HepG2 (cell line): ENCODE measurements around the gene NOB1. TPM values are rescaled to one million over a fixed set of nuclear protein-coding genes. Genes with fewer than 3 reads are reported as not detected.

Experiments used
- ATAC-seq: fragments of 200-7000 bp; cut with Tn5 transposase; 3 replicates; pipeline ENCODE4 v1.9.1; 2020; ENCODE audit warnings: mild to moderate bottlenecking, moderate library complexity
- BruUV-seq: library from RNA; stranded (reverse); fragments of 400-500 nt; replicated peaks from 2 replicates; lab custom pipeline; 2021; lab: Mats Ljungman, UMichigan
- CTCF ChIA-PET: fragments of 300-600 bp; formaldehyde crosslinking; extraction: SDS; loops from one replicate; lab custom pipeline; 2021; ENCODE audit warnings: low total read pairs, inconsistent platforms, low intra/inter-chr PET ratio; lab: Yijun Ruan, JAX
- POLR2A ChIA-PET: fragments of 350-600 bp; sonication (Branson Sonifier 250); formaldehyde crosslinking; loops from one replicate; lab custom pipeline; 2020; ENCODE audit warnings: antibody characterized with exemption, inconsistent platforms; lab: Yijun Ruan, JAX
- DNase-seq: peaks from one replicate; pipeline ENCODE4 v3.0.0-alpha.2; 2015; ENCODE audit warnings: low spot score
- FAIRE-seq: peaks from 3 replicates; lab custom pipeline; 2011; peaks lifted over from hg19 to GRCh38; lab: Jason Lieb, UNC
- H2AFZ ChIP-seq: one replicate; pipeline ENCODE4 v1.6.1; 2011; ENCODE audit warnings: low read length, inconsistent platforms
- H3K27ac ChIP-seq: fragments of 300-600 bp; 3 replicates; pipeline ENCODE4 v1.8.0; 2011; ENCODE audit warnings: mixed run types, mild to moderate bottlenecking, mixed read lengths, low read length, inconsistent platforms; ENCODE audit not compliant: insufficient read depth; ENCODE audit errors: extremely low read length
- H3K27me3 ChIP-seq, 2 experiments: fragments of 200-600 bp in 1 of 2; 2 replicates in 1 of 2; 3 replicates in 1 of 2; pipeline versions ENCODE4 v1.6.0 to v1.8.0; 2011; ENCODE audit warnings: low read length in 2 of 2, mild to moderate bottlenecking in 2 of 2, moderate library complexity in 2 of 2, inconsistent platforms in 1 of 2; ENCODE audit not compliant: insufficient read depth in 2 of 2, control insufficient read depth in 1 of 2
- H3K36me3 ChIP-seq, 2 experiments: fragments of 200-600 bp in 1 of 2; replicated peaks in 1 of 2; 2 replicates in 1 of 2; 3 replicates in 1 of 2; pipeline versions ENCODE4 v1.5.1 to v1.8.0; 2011; ENCODE audit warnings: low read length in 2 of 2, inconsistent platforms in 1 of 2; ENCODE audit not compliant: insufficient read depth in 2 of 2, control insufficient read depth in 1 of 2
- H3K4me1 ChIP-seq: 2 replicates; pipeline ENCODE4 v1.5.1; 2012; ENCODE audit warnings: low read length, inconsistent platforms; ENCODE audit not compliant: insufficient read depth
- H3K4me2 ChIP-seq: 2 replicates; pipeline ENCODE4 v1.6.0; 2011; ENCODE audit warnings: low read depth, low read length, inconsistent platforms
- H3K4me3 ChIP-seq, 3 experiments: fragments of 200-600 bp in 1 of 3; sonication (generic), shearing (Covaris generic) in 1 of 3; replicated peaks in 1 of 3; 2 replicates each; pipeline ENCODE4 v1.5.1; 2011 to 2016; ENCODE audit warnings: low read length in 3 of 3, inconsistent platforms in 2 of 3, low read depth in 2 of 3, mild to moderate bottlenecking in 2 of 3, control low read depth in 1 of 3, mixed read lengths in 1 of 3; ENCODE audit not compliant: insufficient read depth in 1 of 3
- H3K79me2 ChIP-seq: one replicate; pipeline ENCODE4 v1.6.1; 2011; ENCODE audit warnings: low read length, inconsistent platforms; ENCODE audit not compliant: insufficient read depth
- H3K9ac ChIP-seq: 2 replicates; pipeline ENCODE4 v1.6.0; 2011; ENCODE audit warnings: mild to moderate bottlenecking, low read depth, low read length, inconsistent platforms; ENCODE audit not compliant: insufficient read depth
- H3K9me3 ChIP-seq: 2 replicates; pipeline ENCODE4 v1.5.1; 2012; ENCODE audit warnings: mild to moderate bottlenecking, low read length
- H4K20me1 ChIP-seq: 2 replicates; pipeline ENCODE4 v1.6.0; 2011; ENCODE audit warnings: inconsistent platforms, mild to moderate bottlenecking, low read length, moderate library complexity; ENCODE audit not compliant: insufficient read depth
- FOXO1 ChIP-seq: sonication (generic); formaldehyde crosslinking; IDR thresholded peaks from 2 replicates; pipeline ENCODE4 v1.4.0; 2020; ENCODE audit warnings: missing genetic modification reagents
- PAF1 ChIP-seq: IDR thresholded peaks from 2 replicates; pipeline ENCODE4 v1.6.1; 2016; ENCODE audit warnings: missing genetic modification reagents, missing compliant biosample characterization
- RXRA ChIP-seq: sonication (generic); formaldehyde crosslinking; IDR thresholded peaks from 2 replicates; pipeline ENCODE4 v1.5.1; 2020; ENCODE audit warnings: missing genetic modification reagents
- SIN3B ChIP-seq: fragments of 150-350 bp; IDR thresholded peaks from 2 replicates; pipeline ENCODE4 v1.6.1; 2014; ENCODE audit warnings: low read length
- SNAPC4 ChIP-seq: sonication (generic); formaldehyde crosslinking; IDR thresholded peaks from 2 replicates; pipeline ENCODE4 v1.4.0; 2020; ENCODE audit warnings: mild to moderate bottlenecking, missing genetic modification reagents
- YY1 ChIP-seq: IDR thresholded peaks from 2 replicates; pipeline ENCODE4 v1.6.1; 2011; ENCODE audit warnings: low read length, low read depth, moderate library complexity, mild to moderate bottlenecking; ENCODE audit not compliant: insufficient read depth, insufficient replicate concordance
- ZBTB8A ChIP-seq: sonication (generic); formaldehyde crosslinking; IDR thresholded peaks from 2 replicates; pipeline ENCODE4 v1.4.0; 2020; ENCODE audit warnings: mild to moderate bottlenecking, low read depth, missing genetic modification reagents, borderline replicate concordance
- ZNF34 ChIP-seq: sonication (generic); formaldehyde crosslinking; IDR thresholded peaks from 2 replicates; pipeline ENCODE4 v1.4.0; 2020; ENCODE audit warnings: mild to moderate bottlenecking, missing genetic modification reagents, borderline replicate concordance
- ZNF367 ChIP-seq: sonication (generic); formaldehyde crosslinking; IDR thresholded peaks from 2 replicates; pipeline ENCODE4 v1.4.0; 2020; ENCODE audit warnings: missing genetic modification reagents, borderline replicate concordance
- ZNF496 ChIP-seq: sonication (generic); formaldehyde crosslinking; IDR thresholded peaks from 2 replicates; pipeline ENCODE4 v1.8.1; 2023; ENCODE audit warnings: mild to moderate bottlenecking, moderate library complexity, missing genetic modification reagents; ENCODE audit not compliant: insufficient replicate concordance
- ZNF556 ChIP-seq: sonication (generic); formaldehyde crosslinking; IDR thresholded peaks from 2 replicates; pipeline ENCODE4 v1.4.0; 2020; ENCODE audit warnings: mild to moderate bottlenecking, missing genetic modification reagents, borderline replicate concordance
- ZNF704 ChIP-seq: sonication (generic); formaldehyde crosslinking; IDR thresholded peaks from 2 replicates; pipeline ENCODE4 v1.8.1; 2023; ENCODE audit warnings: mild to moderate bottlenecking, inconsistent platforms, moderate library complexity, missing genetic modification reagents, borderline replicate concordance
- ZNF878 ChIP-seq: sonication (generic); formaldehyde crosslinking; IDR thresholded peaks from 2 replicates; pipeline ENCODE4 v1.8.1; 2023; ENCODE audit warnings: mild to moderate bottlenecking, missing genetic modification reagents, moderate library complexity
- WGBS: methylation state at CpG from one replicate; pipeline ENCODE4 v1.1.6; 2017; ENCODE audit warnings: low lambda C conversion rate; 5-methylcytosine and 5-hydroxymethylcytosine counted together
- in situ Hi-C: cut with HindIII; loops from 2 replicates; pipeline ENCODE4 v1.10.0; 2017; ENCODE audit warnings: low pct_unique_long_range_greater_than_20kb; ENCODE audit not compliant: extremely low pct_ligation_motif_present
- intact Hi-C: fragments of 100-400 bp; cut with micrococcal nuclease; formaldehyde crosslinking; loops from one replicate; pipeline ENCODE4 v1.10.0; 2022; ENCODE audit not compliant: unreplicated experiment
- polyA plus RNA-seq, 8 experiments: library from polyadenylated mRNA; depleted of rRNA in 3 of 8; stranded (reverse) in 7 of 8; unstranded in 1 of 8; fragments of >200 nt; fragmentation: Illumina TruSeq in 4 of 8; extraction: Trizol in 4 of 8; gene quantifications; 2 replicates each; pipeline versions ENCODE4 v1.2.1 to v1.2.3, GENCODE V29; 2011 to 2016; ENCODE audit warnings: low read depth in 4 of 8, missing spikeins in 1 of 8, mixed read lengths in 1 of 8; ENCODE audit not compliant: insufficient read depth in 1 of 8
- total RNA-seq, 5 experiments: library from RNA; depleted of rRNA; stranded (reverse); fragments of >200 nt; fragmentation: Illumina TruSeq; extraction: Trizol; gene quantifications; 2 replicates each; pipeline ENCODE4 v1.2.3, GENCODE V29; 2016; ENCODE audit warnings: low read depth in 1 of 5
- TF ChIP-seq, protein P1 (sequence below): sonication (generic); formaldehyde crosslinking; IDR thresholded peaks from 2 replicates; pipeline ENCODE4 v1.5.0; 2020; ENCODE audit warnings: missing genetic modification reagents, mild to moderate bottlenecking, borderline replicate concordance

The NOB1 gene
- total and polyA plus RNA-seq, 2 of the 13 experiments (the other 11 are each of a cell fraction or from before 2014, with no cell fraction given): 47.1 to 162 TPM

DNA sequence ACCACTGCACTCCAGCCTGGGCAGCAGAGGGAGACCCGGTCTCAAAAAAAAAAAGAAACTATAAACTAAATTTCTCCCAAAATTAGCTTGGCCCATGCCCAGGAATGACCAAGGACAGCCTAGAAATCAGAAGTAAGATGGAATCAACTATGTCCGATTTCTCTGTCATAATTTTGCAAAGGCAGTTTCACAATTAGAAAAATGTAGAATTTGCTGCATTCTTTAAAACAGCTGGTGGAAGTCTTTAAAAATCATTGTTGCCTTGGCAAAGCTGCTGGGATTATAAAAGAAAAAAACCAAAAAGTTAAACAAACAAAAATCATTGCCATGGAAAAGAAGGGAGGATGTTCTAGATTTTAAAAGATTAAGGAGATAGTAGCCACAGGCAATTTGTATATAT lies 39.8 kb upstream of the NOB1 start:
- DNase-seq (no peak), FAIRE-seq (no peak)
- WGBS: 96% methylated on average over 2 of the region's 2 CpGs
- Histone ChIP-seq H3K9ac (no peak overlapping the region), H3K36me3 (peaks cover 11 to 16% of the 10 kb centered on the region in 2 experiments; a peak in 4 of 5 replicates), H3K27me3 (no peaks in the 10 kb centered on the region; a peak in 1 of 5 replicates)
- intact Hi-C loops: no loop called here
- TF ChIP-seq YY1 (no peak), PAF1 (CRISPR knock-in tag) (no peak), ZNF367 (no peak), ZNF556 (CRISPR knock-in tag) (no peak), FOXO1 (CRISPR knock-in tag) (no peak), SIN3B (no peak), RXRA (no peak), ZNF34 (no peak), SNAPC4 (CRISPR knock-in tag) (no peak), ZNF704 (CRISPR knock-in tag) (no peak), ZNF496 (CRISPR knock-in tag) (no peak), ZNF878 (CRISPR knock-in tag) (no peak), ZBTB8A (no peak)
- TF ChIP-seq, protein P1, sequence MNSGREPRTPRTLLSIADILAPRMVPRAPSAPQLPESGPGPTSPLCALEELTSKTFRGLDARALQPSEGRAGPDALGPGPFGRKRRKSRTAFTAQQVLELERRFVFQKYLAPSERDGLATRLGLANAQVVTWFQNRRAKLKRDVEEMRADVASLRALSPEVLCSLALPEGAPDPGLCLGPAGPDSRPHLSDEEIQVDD: no peak
- TF ChIP-seq, all 625 proteins: peak for 0
- ATAC-seq: no peak
- H3K4me3 ChIP-seq: no peak overlapping the region
- no peak overlapping the region for H3K4me2 ChIP-seq
- no peaks in the 10 kb centered on the region for H3K79me2 ChIP-seq
- in situ Hi-C loops: no loop called here
- no peaks in the 10 kb centered on the region for H3K9me3 ChIP-seq
- H3K27ac ChIP-seq: no peak overlapping the region
- ChIA-PET POLR2A (no interaction called here), CTCF (interaction anchor here (4.7 kb wide), 1 partner anchor 135 kb away, joined by 64 read pairs; no protein-coding TSS in a partner anchor)
- H2AFZ ChIP-seq: no peak overlapping the region
- no peaks in the 10 kb centered on the region for H4K20me1 ChIP-seq
- peaks cover 26% of the 10 kb centered on the region for H3K4me1 ChIP-seq
- no TSS peak for BruUV-seq
